Stimulated activated naive CD8-positive, alpha-beta T cell treated with anti-CD3 and anti-CD28 coated beads, Interleukin-15, Interleukin-2, amounts not matched to agents 100 U/mL and 50 U/mL, for 24 hours (primary cell): ENCODE measurements around the gene MAP1B.
"Not testable (repeated sequence)": the region's sequence is repeated elsewhere in the genome, so short reads cannot be mapped to it uniquely, and the experiment has no call there.

Source experiments
- ATAC-seq: fragments of 150-1000 bp; cut with Tn5 transposase; one replicate; pipeline ENCODE4 v1.10.0; 2021
- DNase-seq: peaks from one replicate; pipeline ENCODE4 v3.0.0; 2021

MAP1B gene

DNA sequence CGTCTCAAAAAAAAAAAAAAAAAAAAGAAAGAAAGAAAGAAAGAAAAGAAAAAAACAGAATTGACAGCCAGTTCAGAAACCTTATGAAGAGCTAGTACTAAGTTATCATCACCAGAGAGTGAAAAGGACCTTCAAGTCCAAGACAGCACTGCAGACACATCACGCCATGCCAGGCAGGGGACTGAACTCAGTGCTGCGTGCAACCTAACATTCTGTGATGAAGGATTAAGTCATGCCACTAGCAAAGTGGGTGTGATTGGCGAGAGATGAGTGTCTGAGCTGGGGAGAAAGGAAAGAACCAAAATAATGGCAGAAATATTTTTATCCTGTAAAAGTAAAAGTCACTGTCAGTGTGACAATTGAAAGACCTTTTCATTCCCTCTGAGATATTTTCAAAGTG lies 54.7 kb downstream of the MAP1B start:
- no peak for ATAC-seq
- no peak for DNase-seq

DNA sequence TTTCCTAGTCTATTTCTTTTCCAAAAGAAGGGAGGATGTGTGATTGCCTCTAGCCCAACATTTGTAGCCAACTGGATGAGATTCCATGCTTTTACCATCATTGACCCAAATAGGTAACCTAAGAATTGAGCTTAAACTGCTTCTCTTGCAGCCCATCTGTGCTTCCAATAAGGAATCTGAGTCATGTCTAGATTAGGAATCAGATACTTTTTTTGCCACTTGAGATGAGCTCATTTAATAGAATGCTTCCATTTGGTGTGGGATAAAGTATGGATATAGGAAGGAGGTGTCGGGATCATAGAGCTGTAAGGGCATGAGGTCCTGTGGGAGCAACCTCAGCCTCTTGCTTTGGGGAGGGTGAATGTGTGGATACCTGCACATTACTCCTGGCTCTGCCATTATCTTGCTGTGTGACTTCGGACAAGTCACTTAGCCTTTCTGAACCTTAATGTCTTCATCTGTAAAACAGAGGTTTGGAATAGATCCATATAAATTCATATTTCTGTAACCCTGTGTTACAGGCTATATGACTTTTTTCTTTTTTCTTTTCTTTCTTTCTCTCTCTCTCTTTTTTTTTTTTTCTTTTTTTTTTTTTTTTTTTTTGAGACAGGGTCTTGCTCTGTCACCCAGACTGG lies 56.2 kb downstream of the MAP1B start:
- no peak for ATAC-seq
- DNase-seq: no peak

DNA sequence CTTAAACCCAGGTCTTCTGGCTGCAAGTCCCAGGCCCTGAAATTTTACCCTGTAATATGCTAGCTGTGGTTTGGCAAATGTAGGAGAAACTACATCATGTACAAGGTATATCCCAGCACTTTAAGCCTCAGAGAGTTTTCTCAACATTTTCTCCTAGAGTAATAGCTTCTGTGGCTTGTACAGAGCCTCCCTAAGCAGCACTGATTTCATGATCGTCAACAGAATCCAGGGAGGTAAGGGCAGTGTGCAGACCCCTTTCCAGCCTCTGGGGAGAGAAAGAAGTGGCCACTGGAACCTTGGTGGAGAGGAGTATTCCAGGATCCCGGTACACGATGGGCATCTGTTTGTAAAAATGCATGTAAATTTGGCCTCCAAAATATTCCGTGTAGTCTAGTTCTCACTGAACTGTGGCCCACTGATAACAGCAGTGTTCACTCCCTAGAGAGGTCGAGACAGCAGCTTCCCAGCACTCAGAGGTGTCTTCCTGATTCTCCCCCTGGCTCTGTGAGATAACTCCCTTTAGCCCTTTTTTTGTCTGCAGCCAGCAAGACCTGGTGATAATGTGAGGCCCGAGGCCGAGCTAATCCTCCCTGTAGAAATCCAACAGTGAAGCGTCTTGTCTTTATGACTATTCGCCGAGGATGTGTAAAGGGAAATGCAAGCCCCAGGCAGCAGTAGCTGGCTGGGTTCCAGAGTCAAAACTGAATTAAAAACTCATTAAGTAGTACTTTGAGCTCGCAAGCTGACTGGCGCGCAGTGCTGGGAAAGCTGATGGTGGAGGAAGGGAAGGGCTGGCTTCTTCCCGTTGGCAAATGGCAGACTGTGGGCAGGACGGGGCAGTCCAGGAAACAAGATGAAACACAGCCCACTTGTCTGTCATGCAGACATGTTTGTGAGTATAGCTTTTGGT lies 59.0 kb downstream of the MAP1B start:
- DNase-seq: no peak
- ATAC-seq: no peak

DNA sequence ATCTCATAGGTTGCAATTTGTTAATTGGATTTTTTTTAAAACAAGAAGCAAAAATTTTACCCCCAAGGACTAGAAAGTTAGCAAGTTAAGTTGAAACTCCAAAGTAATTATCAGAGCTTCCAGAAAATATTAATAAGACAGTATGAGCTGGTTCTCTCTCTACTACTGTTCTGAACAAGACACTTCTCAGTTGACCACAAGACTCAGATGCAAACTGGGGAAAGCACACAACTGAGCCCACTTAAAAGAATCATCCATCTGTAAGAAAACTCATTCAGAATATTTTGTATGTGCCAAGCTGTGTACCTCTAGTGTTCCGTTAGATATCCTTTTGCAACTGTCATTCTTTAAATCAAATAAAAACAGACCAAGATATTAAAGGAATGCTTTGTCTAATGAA lies 60.0 kb downstream of the MAP1B start:
- peak; percentile 23 for ATAC-seq

DNA sequence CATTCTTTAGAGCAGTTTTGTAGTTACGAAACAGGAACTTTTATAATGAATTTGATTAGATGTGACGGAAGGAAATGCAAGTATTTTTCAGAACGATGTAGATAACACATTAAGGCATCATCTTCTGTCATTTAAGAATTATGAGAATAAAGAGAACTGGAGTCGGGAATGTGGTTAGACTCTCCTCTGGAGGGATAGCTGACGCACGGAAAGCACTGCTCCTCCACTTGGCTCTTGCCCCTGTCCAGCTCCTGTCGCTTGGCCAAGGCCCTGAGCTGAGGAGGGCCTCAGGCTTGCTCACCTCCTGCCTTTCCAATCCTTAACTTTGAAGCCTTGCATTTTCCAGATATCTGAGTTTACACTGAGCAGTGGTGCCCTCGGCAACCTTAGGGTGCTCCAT lies 60.5 kb downstream of the MAP1B start:
- DNase-seq (no peak), ATAC-seq (no peak)

More for the DNA sequence above, 60.0 kb downstream of the MAP1B start:
- DNase-seq: no peak

DNA sequence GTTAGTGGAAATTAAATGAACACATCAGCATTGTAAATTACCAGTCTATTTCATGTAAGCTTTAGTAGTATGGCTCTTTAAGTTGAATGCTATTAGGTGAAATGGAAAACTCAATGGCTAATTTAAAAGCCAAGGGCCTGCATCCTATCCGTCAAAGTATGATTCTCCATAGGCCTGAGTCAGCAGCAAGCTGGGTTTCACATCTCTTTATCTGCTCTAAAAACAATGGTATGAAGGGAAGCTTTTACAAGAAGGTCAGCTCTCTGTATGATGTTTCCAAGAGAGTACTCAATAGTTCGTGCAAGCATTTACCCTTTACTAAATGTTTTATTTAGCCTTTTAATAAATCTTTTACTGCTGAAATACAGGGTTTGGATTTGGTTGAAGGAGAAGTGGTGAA lies 62.8 kb downstream of the MAP1B start:
- no peak for ATAC-seq
- DNase-seq: no peak

DNA sequence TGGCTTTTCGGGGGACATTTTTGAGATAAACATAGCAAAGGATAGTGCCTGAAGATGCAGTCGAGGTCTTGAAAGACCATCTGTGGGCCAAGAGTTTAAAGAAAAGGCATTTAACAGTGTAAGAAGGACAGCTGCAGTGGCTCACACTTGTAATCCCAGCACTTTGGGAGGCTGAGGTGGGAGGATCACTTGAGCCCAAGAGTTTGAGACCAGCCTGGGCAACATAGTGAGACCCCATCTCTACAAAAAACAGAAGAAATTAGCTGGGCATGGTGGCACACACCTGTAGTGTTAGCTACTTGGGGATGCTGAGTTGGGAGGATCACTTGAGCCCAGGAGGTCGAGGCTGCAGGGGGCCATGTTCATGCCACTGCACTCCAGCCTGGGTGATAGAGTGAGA lies 63.9 kb downstream of the MAP1B start:
- DNase-seq, ATAC-seq: not testable (repeated sequence)

DNA sequence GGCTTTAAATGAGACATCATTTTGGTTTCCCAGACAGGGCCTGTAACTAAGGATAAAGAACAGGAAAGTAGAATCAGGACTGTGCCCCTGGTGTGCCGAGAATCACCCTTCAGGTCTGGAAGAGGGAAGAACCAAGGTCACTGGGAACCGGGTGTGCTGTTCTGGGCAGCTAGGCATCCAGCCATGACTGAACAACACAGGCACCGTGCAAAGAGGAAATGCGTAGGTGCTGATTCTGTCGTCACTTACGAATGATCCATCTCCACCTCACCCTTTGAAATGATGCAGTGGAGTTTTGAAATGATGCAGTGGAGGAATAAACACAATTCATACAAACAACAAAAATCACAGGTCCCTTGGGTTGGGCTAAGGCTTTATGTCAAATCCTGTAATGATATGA lies 64.4 kb downstream of the MAP1B start:
- no peak for ATAC-seq
- no peak for DNase-seq

DNA sequence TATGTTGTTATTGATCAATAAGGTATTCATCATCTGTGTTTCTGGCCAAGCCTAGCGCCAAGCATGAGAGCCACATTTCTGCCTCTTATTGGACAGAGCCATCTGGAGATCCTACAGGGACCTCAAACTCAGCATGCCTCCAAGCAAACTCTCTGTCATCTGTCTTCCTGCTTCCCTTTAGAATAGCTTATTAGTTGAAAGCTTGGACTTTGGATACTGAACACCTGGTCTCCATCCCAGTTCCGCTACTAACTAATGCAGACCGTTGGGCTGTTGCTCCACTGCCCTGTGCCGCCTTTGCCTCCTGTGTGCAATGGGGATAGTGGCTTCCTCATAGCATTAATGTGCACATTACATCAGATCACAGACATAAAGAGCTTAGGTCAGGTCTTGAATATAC lies 65.5 kb downstream of the MAP1B start:
- no peak for DNase-seq
- no peak for ATAC-seq

DNA sequence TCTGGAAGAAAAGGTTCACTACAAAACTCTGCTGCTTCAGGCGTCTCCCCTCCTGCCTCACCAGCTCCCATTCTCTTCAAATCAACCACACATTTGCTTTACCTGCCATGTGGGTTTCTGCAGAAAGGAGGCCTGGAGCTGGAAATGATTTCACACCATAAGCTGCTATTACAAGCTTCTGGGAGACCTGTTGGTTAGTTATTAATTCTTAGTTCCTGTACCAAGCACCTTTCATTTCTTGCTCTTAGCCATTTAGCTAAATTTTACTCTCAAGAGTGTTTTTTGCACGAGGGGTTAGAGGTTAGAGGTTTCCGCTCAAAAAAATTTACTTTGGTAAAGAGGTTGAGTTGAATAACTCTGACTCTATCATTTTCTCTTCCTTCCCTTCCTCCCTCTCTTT lies 70.3 kb downstream of the MAP1B start:
- DNase-seq (no peak), ATAC-seq (no peak)

DNA sequence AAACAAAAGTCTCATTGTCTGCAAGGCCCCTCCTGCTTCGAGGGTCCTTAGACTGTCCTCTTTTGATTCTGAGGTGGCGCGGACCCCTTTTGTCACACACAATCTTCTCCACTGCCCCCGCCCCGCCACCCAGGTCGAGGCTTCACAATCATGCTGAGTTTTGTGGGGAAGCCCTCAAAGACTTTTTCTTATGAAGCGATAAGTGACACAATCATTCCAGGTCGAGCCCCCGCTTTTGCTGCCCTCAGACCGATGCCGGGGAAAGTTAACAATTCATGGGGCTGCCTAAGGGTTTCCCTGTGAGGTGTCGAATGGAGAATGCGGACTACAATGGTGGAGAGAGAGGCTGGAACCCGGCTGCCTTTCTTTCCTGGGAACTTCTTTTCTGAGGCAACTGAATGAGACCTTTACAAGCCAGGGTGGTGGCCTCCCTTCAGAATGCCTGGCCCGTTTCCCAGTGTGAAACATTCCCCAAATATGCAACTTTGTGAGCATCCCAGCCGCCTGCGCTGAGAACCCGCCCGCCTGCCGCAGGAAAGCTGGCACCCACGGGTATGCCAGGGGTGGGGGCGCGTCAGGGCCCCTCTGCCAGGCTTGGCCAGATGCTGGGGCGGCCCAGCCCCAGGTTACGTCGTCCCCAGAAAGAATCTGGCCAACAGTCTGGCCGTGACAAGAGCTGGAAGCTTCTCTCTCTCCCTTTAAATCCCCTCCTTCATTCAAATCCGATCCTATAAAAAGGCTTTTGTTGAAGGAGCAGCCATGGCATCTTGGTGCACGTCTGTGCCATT lies 71.9 kb downstream of the MAP1B start:
- DNase-seq (no peak), ATAC-seq (no peak)

DNA sequence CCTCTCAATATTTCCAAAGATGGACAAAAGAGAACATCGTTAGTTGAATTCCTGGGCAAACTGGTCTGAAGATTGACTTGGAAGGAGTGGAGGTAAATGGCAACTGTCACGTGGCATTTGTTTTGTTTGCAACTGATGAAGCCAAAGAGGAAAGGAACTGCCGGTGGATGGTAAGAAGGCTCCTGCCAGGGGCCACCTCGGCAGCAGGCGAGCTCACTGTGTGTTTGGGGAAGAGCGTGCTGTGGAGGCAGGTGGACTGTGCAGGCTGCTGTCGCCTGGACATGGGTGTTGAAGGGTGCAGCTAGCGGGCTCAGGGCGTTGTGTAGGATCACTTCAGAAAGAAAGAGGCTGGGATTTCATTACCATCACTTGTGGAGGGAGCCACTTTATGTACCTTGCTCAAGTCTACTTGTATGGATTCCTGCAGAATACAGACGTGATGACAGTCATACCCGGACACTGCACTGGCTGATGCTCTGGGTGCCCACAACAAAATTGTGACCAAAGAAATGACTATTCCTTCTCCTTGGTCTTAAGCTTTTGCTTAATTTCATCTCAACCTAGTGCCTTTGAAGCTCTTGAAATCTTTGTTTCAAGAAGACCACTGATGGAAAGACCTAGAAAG lies 72.7 kb downstream of the MAP1B start:
- no peak for DNase-seq
- no peak for ATAC-seq

DNA sequence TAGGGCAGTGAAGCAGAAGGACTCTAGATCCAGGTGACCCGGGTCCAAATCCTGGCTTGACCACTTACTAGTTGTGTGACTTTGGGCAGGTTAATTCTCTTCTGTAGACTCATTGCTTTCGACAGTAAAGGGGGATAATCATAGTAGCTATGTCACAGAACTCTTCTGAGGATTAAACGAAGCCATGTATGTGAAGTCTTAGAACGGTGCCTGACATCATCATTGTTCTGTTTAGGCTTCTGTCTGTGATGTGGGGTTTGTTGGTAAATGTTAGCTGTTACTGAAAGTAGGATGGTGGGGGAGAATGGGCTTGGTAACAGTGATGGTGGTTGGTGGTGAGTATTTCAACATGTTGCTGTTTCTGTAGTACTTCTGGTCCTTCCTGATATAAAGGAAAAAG lies 73.7 kb downstream of the MAP1B start:
- DNase-seq: no peak
- no peak for ATAC-seq

DNA sequence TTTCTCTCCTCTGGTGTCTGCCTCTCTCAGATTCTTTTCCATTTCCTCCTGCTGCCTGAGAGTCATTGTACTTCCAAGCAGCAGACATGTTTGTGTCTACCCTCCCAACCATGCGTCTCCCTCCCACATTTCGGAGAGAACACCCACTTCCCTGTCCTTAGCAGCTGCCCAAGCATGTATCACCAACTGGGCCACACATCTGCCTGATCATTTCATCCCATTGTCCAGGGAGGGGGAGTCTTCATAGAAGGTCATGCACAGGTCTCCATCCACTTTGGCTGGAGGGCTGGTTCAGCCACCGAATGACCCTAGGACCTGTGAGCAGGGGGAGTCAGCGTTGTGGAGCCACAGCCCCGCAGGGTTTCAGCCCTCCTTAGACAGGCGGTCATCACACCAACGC lies 75.4 kb downstream of the MAP1B start:
- no peak for ATAC-seq
- DNase-seq: no peak

DNA sequence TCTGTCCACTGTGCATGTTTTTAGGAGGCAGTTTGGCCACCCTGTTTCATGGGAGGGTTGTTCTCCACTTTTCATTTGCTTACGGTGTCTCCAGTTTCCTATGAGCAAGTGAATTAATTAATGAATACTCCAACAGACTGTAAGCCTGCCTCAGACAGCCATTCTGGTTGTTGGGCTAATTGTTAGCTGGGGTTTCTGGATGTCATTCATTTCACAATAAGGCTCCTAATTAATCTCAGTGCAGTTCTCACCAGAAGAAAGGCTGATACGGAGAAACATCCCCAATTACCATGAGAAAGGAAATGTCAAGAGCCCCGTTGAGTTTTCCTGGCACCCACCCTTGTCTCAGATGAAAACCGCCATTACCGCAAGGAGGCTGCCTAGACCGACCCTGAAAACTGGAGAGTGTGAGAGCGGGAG lies 75.8 kb downstream of the MAP1B start:
- no peak for DNase-seq
- ATAC-seq: no peak

DNA sequence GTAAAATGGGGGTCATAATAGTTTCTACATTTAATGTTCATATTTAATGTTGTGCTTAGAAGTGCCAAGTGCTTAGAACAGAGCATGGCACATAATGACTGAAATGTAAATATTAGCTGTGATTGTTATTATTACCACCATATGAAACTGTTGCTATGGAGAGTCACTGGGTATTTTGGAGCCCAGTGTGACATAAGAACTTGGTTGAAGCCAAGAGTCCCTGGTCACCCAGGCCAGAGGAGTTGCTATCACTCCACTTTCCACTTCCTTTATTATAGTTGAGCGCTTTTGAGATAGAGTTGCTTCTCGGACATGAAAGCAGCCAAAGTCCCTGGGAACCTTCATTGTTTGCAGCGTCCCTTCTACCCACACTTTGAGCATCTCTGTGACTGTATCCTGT lies 77.1 kb downstream of the MAP1B start:
- DNase-seq (no peak), ATAC-seq (no peak)

DNA sequence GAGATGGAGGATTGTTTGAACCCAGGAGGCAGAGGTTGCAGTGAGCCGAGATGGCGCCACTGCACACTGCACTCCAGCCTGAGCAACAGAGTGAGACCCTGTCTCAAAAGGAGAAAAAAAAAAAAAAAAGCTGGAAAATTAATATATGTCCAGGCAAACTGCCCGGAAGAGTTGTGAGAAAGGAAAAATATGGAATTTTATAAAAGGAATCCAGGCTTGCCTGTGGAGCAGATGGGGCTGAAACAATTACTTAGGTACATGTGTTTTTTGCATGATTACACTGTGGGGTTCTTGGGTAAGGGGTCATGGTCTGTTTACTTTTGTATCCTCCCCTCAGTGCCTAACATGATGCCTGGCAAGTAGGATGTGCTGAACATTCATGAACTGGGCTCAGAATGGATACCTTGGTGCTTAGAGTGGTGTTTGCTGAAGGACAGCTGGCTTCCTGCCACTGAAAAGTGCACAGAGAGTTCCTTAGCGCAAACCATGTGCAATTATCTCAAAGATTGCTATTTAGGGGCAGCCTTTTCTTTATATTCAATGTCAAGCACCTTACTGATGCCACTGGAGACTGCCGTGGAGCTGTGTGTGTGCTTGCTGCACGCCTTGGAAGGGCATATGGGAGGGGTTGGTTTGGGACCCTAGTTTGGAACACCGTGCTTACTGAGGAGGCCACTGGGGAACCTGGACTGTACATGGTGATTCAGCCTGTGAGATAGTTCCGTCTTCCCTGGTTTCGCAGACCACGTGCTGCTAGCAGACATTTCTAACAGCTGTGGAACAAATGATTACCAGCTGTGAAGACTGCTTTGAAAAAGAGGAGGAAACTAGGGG lies 78.4 kb downstream of the MAP1B start:
- ATAC-seq (no peak), DNase-seq (no peak)

DNA sequence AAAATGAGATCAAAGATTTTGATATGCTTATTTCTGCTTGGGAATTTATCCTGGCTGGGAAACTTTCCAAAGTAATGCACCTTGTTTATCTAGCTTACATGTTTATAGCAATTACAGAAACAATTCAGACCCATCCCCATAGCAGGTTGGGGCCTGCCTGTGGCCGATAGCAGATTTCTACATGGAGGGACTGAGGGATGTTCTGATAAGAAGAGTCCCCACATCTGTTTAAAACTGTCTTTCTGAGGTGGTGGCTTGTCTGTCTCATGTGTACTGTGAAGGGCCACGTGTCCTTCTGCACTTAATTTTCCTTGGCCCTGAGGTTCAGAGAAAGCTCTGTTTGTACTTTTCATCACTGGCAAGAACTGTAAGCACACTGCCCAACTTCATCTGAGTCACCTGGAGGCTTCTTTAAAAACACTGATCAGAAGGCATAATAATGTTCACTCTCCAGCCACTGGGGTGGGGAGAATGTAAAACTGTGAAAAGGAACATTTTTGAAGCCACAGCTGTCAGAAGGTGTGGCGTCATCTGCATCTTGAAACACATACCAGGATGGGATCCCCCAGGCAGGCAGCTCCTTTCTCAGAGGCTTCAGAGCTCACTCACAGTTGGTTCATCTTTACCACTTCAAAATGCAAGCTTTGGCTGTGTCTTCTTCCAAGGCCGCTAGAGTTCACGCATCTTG lies 80.3 kb downstream of the MAP1B start:
- DNase-seq: no peak
- ATAC-seq: peak; percentile 43

DNA sequence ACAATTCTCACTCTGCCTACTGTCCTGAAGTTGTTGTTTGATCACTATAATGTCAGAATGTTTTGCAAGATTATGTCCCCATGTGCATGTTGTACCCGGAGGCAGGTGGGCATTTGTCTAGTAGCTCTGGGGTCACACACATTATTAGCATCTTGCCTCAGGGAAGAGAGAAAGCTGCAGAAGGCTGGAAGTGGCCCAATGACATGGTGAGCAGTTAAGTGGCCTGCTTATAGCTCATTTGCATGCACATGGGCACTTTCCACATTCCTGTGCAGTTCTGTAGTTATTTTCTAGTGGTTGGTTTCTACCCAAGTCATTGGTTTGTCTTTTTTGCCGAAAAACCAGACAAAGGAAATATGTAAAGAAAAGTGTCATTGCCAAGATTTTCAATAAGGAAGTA lies 80.9 kb downstream of the MAP1B start:
- ATAC-seq: no peak
- no peak for DNase-seq

DNA sequence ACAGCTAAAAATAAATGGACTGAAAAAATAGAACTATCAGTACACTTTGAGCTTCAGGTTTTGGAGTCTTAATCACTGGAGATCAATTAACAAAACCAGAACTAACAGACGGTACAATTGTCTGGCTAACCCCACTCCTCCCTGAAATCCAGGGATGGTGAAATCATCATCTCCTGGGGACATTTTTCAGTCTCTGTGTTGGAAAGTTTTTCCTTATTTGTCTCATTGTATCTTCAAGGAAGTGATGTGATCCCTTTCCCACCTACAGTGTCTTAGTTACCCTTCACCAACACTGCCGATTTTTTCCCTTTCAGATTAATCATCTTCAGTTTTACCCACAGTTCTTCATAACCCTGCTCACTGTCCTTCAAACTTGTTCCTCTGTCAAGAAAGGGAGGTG lies 81.9 kb downstream of the MAP1B start:
- DNase-seq (no peak), ATAC-seq (no peak)

DNA sequence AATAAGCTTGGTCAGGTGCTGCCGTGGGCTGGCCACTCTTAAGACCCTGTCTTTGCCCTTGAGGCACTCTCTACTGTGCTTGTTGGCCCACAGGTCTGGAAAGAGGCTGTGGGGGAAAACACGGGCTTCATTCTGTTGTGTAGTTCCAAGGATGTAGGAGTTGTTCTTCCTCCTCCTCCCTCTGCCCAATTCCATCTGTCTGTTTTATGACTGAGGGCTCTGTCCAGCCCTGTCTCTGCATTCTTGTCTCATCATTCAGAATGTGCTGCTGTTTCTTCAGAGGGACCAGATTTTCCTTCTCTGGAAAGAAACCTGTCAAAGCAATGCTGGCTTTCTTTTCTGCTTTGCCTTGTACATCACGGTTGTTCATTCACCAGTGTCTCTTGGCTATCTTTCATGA lies 84.1 kb downstream of the MAP1B start:
- DNase-seq (no peak), ATAC-seq (no peak)
